GM18498 (cell line): ENCODE measurements around the gene C2orf80.
A peak's percentile ranks its signal among the peaks of the same experiment; 100 is the strongest.
"Not testable (repeated sequence)": the region's sequence is repeated elsewhere in the genome, so short reads cannot be mapped to it uniquely, and the experiment has no call there.

Experiments used
- ATAC-seq: cut with Tn5 transposase; IDR thresholded peaks from one replicate; pipeline ENCODE4 v1.9.1; 2021; ENCODE audit warnings: mild to moderate bottlenecking, moderate library complexity; ENCODE audit not compliant: unreplicated experiment

Gene C2orf80

GRCh38 chr2:208179028-208179609 lies 10.7 kb downstream of the C2orf80 start:
- no peak for ATAC-seq

- no peak for ATAC-seq
Measured at GRCh38 chr2:208175840-208176153, 14.0 kb downstream of the C2orf80 start.

GRCh38 chr2:208175069-208175839 lies 14.6 kb downstream of the C2orf80 start:
- ATAC-seq, result peak; percentile 99

GRCh38 chr2:208174144-208174543 lies 15.7 kb downstream of the C2orf80 start:
- no peak for ATAC-seq

- no peak for ATAC-seq
Measured at GRCh38 chr2:208172125-208172524, 17.7 kb downstream of the C2orf80 start.

- no peak for ATAC-seq
Measured at GRCh38 chr2:208164951-208165755, 24.7 kb downstream of the C2orf80 start.

- ATAC-seq, result no peak
Measured at GRCh38 chr2:208163489-208163888, 26.3 kb downstream of the C2orf80 start, which contains the start of gene CRYGA. Gene CRYGA (minus strand): TSS chr2:208163589. CDS start chr2:208163556, 33 bp downstream.

- ATAC-seq, result no peak
Measured at GRCh38 chr2:208156439-208156838, 33.4 kb downstream of the C2orf80 start.

- ATAC-seq, result no peak
Measured at GRCh38 chr2:208153156-208153555, 36.7 kb downstream of the C2orf80 start.

GRCh38 chr2:208150956-208151355 lies 38.9 kb downstream of the C2orf80 start:
- ATAC-seq, result no peak

GRCh38 chr2:208150094-208150493 lies 39.7 kb downstream of the C2orf80 start:
- ATAC-seq, result no peak

- no peak for ATAC-seq
Measured at GRCh38 chr2:208148803-208149202, 41.0 kb downstream of the C2orf80 start.

GRCh38 chr2:208147759-208148158 lies 42.1 kb downstream of the C2orf80 start:
- ATAC-seq, result no peak

- ATAC-seq, result no peak
Measured at GRCh38 chr2:208147008-208147407, 42.8 kb downstream of the C2orf80 start.

GRCh38 chr2:208146006-208146405 lies 43.8 kb downstream of the C2orf80 start, which contains the start of gene CRYGB:
Gene CRYGB (minus strand): TSS chr2:208146158. CDS start chr2:208146120, 38 bp downstream.
- no peak for ATAC-seq

GRCh38 chr2:208142925-208143799 lies 46.7 kb downstream of the C2orf80 start:
- ATAC-seq, result no peak

- no peak for ATAC-seq
Measured at GRCh38 chr2:208142240-208142924, 47.4 kb downstream of the C2orf80 start.

GRCh38 chr2:208139447-208139846 lies 50.4 kb downstream of the C2orf80 start:
- no peak for ATAC-seq

GRCh38 chr2:208138334-208138733 lies 51.5 kb downstream of the C2orf80 start:
- not testable (repeated sequence) for ATAC-seq

GRCh38 chr2:208136716-208137094 lies 53.1 kb downstream of the C2orf80 start:
- ATAC-seq, result no peak
